CD4-positive, alpha-beta T cell treated with Interleukin-6 for 4 hours (primary cell): ENCODE results near the gene NIPAL3.
"Not testable (repeated sequence)": the region's sequence is repeated elsewhere in the genome, so short reads cannot be mapped to it uniquely, and the experiment has no call there.

Experiments used
- DNase-seq: peaks from one replicate; pipeline ENCODE4 v3.0.0-alpha.2; 2020; ENCODE audit warnings: mixed read lengths

The NIPAL3 gene

DNA sequence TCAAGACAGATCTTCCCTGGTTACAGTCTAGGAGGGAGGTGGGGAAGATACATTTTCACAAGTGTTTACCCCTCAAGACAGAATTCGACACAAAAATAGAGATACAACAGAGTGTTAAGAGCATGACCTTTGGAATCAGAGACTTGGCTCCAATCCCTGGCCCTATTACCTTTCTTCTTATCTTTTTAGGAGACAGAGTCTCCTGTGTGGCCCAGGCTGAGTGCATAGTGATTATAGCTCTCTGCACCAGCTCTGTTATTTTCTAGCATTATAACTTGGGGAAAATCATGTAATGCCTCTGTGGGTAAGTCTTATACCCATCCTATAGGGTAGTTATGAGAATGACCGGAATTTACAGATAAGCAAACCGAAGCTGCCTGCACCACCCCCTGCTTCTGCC lies 9.8 kb downstream of the NIPAL3 start:
- DNase-seq: no peak

- DNase-seq: no peak
Observed at GRCh38 chr1:24425922-24426321, 10.3 kb downstream of the NIPAL3 start.

- DNase-seq: no peak
Observed at GRCh38 chr1:24426744-24427544, 11.3 kb downstream of the NIPAL3 start.

- DNase-seq: no peak
Observed at GRCh38 chr1:24427545-24427862, 11.9 kb downstream of the NIPAL3 start.

- peak; percentile 25 for DNase-seq
Observed at GRCh38 chr1:24435782-24436365, 20.3 kb downstream of the NIPAL3 start.

- no peak for DNase-seq
Observed at GRCh38 chr1:24437631-24438396, 22.2 kb downstream of the NIPAL3 start.

- no peak for DNase-seq
Observed at GRCh38 chr1:24438423-24438901, 22.9 kb downstream of the NIPAL3 start.

DNA sequence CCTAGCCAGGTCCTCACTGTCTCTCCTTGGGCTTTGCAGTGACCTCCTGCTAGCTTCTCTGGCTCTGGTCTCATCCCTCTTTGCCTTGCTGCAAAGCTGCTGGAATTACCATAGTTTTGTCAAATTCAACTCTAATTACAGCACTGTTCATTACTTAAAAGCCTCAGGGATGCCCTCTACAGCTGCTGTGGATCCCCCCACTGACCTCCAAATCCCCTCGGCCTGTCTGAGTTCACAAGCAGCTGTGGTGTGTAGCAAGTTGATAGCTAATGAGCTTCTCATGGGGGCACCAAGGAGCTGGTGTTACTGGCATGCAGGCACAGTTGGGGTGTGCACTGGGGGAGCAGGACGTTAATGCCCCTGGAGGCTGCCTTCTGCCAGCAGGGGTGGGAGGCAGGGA lies 24.8 kb downstream of the NIPAL3 start:
- no peak for DNase-seq

GRCh38 chr1:24441480-24441879 lies 25.9 kb downstream of the NIPAL3 start:
- no peak for DNase-seq

DNA sequence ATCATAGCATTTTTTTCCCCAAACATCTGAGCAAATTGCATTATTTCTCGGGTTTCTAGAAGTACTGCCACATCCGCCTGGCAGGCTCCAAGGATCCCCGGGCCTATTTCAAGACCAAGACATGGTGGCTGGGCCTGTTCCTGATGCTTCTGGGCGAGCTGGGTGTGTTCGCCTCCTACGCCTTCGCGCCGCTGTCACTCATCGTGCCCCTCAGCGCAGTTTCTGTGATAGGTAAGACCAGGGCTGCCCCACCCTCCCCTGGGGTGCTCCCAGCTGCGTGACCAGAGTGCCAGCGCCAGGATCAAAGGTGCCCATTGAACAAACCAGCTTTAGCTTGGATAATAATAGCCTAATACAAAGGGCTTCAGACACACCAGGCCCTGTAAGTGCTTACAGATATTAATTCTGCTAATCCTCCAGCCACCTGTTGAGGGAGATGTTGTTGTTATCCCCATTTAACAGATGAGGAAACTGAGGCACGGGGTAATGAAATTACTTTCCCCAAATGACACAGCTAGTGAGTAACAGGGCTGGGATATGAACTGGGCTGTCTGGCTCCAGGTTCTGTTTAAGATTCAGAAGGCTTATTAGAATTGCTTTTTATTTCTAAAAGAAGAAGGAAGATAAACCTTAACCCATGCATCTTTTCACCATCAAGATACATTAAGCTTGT lies 26.5 kb downstream of the NIPAL3 start:
- no peak for DNase-seq

- no peak for DNase-seq
Observed at GRCh38 chr1:24442764-24443163, 27.2 kb downstream of the NIPAL3 start.

DNA sequence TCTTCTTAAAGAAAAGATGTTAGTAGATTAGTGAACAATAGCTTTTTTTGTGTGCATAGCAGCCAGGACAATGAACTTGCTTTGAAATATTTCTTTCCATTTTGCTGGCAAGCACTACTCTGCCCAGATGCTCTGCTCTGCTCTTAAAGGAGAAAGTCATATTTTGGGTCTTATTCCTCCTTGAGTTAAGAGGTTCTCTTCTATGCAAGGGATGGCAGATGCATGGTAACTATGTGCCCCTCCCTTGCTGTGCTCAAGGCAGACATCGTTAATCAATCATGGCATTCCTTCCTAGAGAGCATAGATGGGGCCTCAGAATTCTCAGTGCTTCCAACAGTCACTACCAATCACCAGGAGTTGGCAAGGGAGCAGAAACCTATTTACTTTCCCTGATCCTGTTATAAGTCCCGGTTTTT lies 27.6 kb downstream of the NIPAL3 start:
- DNase-seq: no peak

DNA sequence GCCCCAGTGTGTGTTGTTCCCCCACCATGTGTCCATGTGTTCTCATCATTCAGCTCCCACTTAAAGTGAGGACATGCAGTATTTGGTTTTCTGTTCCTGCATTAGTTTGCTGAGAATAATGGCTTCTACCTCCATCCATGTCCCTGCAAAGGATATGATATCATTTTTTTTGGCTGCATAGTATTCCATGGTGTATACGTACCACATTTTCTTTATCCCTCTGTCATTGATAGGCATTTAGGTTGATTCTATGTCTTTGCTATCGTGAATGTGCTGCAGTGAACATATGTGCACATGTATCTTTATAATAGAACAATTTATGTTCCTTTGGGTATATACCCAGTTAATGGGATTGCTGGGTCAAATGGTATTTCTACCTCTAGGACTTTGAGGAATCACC lies 30.8 kb downstream of the NIPAL3 start:
- DNase-seq: not testable (repeated sequence)

GRCh38 chr1:24450316-24450715 lies 34.7 kb downstream of the NIPAL3 start:
- no peak for DNase-seq

DNA sequence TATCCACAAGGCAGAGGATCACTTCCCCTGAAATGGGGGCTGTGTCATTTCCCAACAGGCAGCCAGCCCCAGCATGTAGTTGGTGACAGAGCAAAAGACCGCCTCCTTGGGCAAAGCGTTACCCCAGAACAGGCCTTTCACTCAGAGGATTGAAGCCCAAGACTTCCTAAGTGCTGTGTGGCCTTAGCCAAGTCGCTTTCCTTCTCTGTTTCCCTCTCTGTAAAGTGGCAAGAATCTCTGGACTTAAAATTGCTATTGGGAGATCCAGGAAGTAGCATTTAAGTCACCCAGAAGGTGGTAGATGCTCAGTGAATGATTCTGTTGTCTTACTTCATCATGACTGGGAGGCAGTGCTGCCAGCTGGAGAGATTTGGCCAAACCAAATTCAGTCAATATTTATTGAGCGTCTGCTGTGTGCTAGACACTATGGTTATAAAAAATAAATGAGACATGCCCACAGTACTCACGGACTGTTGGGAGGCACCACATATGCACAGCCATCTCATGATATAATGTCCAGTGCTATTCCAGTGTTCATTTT lies 35.3 kb downstream of the NIPAL3 start:
- DNase-seq: no peak

DNA sequence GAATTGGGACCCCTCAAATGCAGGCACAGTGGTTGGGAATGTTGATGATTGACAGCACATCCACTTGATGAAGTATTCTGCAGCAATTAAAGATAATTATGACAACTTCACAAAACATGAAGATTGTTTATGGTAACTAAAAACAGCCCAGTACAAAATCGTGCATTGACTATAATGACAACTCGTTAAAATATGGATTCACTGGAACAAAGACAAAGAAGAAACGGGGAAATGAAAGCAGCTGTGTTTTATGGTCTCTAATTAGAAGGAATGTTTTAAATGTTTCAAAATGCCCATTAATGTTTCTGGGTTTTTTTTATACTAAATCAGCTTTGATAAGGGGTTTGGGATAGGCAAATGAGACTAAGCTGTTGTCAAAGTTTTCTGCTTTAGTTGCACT lies 36.1 kb downstream of the NIPAL3 start:
- DNase-seq: no peak

GRCh38 chr1:24452922-24453485 lies 37.4 kb downstream of the NIPAL3 start:
- DNase-seq: no peak

DNA sequence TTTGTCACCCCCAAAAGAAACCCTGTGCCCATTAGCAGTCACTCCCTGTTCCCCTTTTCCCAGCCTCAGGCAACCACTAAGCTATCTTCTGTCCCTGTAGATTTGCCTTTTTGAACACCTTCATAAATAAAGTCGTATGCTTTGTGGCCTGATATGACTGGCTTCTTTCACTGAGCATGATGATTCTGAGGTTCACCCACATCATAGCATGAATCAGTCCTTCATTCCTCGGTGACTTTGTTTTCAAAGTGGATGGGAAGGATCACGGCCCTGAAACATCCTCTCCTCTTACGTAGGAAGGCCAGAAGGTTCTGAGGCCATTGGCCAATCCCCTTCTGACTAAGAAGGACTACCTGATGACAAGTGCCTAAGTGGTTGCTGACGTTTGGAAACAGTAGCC lies 39.1 kb downstream of the NIPAL3 start:
- no peak for DNase-seq

GRCh38 chr1:24455272-24455671 lies 39.7 kb downstream of the NIPAL3 start:
- DNase-seq: no peak

DNA sequence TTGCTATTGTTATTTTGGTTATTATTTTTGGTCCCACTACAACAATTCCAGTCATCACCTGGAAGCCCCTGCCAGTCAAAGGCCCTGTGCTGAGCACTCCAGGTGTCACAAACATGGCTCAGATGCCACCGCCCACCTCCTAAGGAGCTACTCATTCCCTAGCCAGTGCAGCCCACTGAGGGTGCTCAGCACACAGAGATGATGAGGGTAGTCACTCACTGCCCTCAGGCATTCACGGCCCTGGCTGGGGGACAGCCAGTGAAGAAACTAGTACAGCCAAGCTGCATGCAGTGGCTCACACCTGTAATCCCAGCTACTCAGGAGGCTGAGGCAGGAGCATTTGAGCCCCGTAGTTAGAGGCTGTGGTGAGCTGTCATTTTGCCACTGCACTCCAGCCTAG lies 42.3 kb downstream of the NIPAL3 start:
- no peak for DNase-seq

- DNase-seq: no peak
Observed at GRCh38 chr1:24459551-24460266, 44.1 kb downstream of the NIPAL3 start.

- DNase-seq: not testable (repeated sequence)
Observed at GRCh38 chr1:24462128-24462527, 46.5 kb downstream of the NIPAL3 start.
